ENCODE data around the gene INHBE.

The INHBE gene

GRCh38 chr12:57452181-57452936 lies 2.7 kb upstream of the INHBE start:
- no peak overlapping the region for H3K9ac ChIP-seq (ENCODE audit: low read depth, low read length)
- H3K4me3 ChIP-seq (ENCODE audit: low read depth in 1 of 2, low read length in 2 of 2) = no peak overlapping the region
- no peaks in the 10 kb centered on the region for H3K27me3 ChIP-seq (ENCODE audit: insufficient read depth, low read length, poor library complexity)
- DNase-seq (no peak), ATAC-seq (ENCODE audit: insufficient read depth, low read depth) (no peak)
- no peak overlapping the region for H3K27ac ChIP-seq (ENCODE audit: low read length)
- H3K9me3 ChIP-seq (ENCODE audit: insufficient read depth, low read length, severe bottlenecking) = no peaks in the 10 kb centered on the region
- no peaks in the 10 kb centered on the region for H3K36me3 ChIP-seq (ENCODE audit: insufficient read depth, low read length)
- no peaks in the 10 kb centered on the region for H4K20me1 ChIP-seq (ENCODE audit: insufficient read depth, low read length)
- peaks cover 3% of the 10 kb centered on the region; the same call in 1 of the 2 replicates for H3K4me1 ChIP-seq (ENCODE audit: insufficient read depth, low read length)
- H3K79me2 ChIP-seq (ENCODE audit: insufficient read depth, low read length) = no peaks in the 10 kb centered on the region
- TF ChIP-seq CTCF (IDR thresholded peaks at IDR 0.05; ENCODE audit: borderline replicate concordance, extremely low read depth, low read length, poor library complexity, severe bottlenecking) (no peak), EZH2 (IDR thresholded peaks at IDR 0.05; ENCODE audit: borderline replicate concordance, low read depth, low read length, severe bottlenecking) (no peak)
- no peak overlapping the region for H3K4me2 ChIP-seq (ENCODE audit: insufficient read depth, low read length)
- H2AFZ ChIP-seq (ENCODE audit: low read depth, low read length) = no peak overlapping the region

GRCh38 chr12:57452937-57453509 lies 2.1 kb upstream of the INHBE start:
- Histone ChIP-seq H3K4me2 (ENCODE audit: insufficient read depth, low read length) (no peak overlapping the region), H3K79me2 (ENCODE audit: insufficient read depth, low read length) (no peaks in the 10 kb centered on the region), H2AFZ (ENCODE audit: low read depth, low read length) (no peak overlapping the region), H3K27me3 (ENCODE audit: insufficient read depth, low read length, poor library complexity) (no peaks in the 10 kb centered on the region), H3K9ac (ENCODE audit: low read depth, low read length) (no peak overlapping the region), H3K9me3 (ENCODE audit: insufficient read depth, low read length, severe bottlenecking) (no peaks in the 10 kb centered on the region), H3K36me3 (ENCODE audit: insufficient read depth, low read length) (no peaks in the 10 kb centered on the region), H4K20me1 (ENCODE audit: insufficient read depth, low read length) (no peaks in the 10 kb centered on the region), H3K4me1 (ENCODE audit: insufficient read depth, low read length) (peaks cover 3% of the 10 kb centered on the region; the same call in 1 of the 2 replicates), H3K4me3 (ENCODE audit: low read depth in 1 of 2, low read length in 2 of 2) (no peak overlapping the region), H3K27ac (ENCODE audit: low read length) (no peak overlapping the region)
- TF ChIP-seq CTCF (IDR thresholded peaks at IDR 0.05; ENCODE audit: borderline replicate concordance, extremely low read depth, low read length, poor library complexity, severe bottlenecking) (peak; percentile 82), EZH2 (IDR thresholded peaks at IDR 0.05; ENCODE audit: borderline replicate concordance, low read depth, low read length, severe bottlenecking) (no peak)
- ATAC-seq (ENCODE audit: insufficient read depth, low read depth) = peak; percentile 44; the same call in 2 of the 3 replicates
- DNase-seq = peak; percentile 56

DNA sequence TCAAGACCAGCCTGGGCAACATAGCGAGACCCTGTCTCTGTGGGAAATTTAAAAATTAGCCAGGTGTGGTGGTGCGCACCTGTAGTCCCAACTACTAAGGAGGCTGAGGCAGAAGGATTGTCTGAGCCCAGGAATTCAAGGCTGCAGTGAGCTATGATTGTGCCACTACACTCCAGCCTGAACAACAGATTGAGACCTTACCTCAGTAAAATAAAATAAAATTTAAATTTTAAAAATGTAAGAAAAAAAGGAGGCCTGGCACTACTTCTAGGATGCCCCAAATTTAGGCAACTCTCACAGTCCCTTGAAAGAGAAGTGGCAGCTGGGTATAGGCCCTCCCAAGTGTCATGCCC lies 918 bp upstream of the INHBE start:
- Histone ChIP-seq H3K27me3 (ENCODE audit: insufficient read depth, low read length, poor library complexity) (no peaks in the 10 kb centered on the region), H3K27ac (ENCODE audit: low read length) (no peak overlapping the region), H3K4me2 (ENCODE audit: insufficient read depth, low read length) (no peak overlapping the region), H3K4me3 (ENCODE audit: low read depth in 1 of 2, low read length in 2 of 2) (no peak overlapping the region), H3K4me1 (ENCODE audit: insufficient read depth, low read length) (peaks cover 12% of the 10 kb centered on the region), H3K36me3 (ENCODE audit: insufficient read depth, low read length) (no peaks in the 10 kb centered on the region), H2AFZ (ENCODE audit: low read depth, low read length) (no peak overlapping the region), H3K9me3 (ENCODE audit: insufficient read depth, low read length, severe bottlenecking) (no peaks in the 10 kb centered on the region), H4K20me1 (ENCODE audit: insufficient read depth, low read length) (no peaks in the 10 kb centered on the region), H3K79me2 (ENCODE audit: insufficient read depth, low read length) (no peaks in the 10 kb centered on the region), H3K9ac (ENCODE audit: low read depth, low read length) (no peak overlapping the region)
- TF ChIP-seq CTCF (IDR thresholded peaks at IDR 0.05; ENCODE audit: borderline replicate concordance, extremely low read depth, low read length, poor library complexity, severe bottlenecking) (no peak), EZH2 (IDR thresholded peaks at IDR 0.05; ENCODE audit: borderline replicate concordance, low read depth, low read length, severe bottlenecking) (no peak)
- DNase-seq = no peak
- no peak for ATAC-seq (ENCODE audit: insufficient read depth, low read depth)
